D721Med (cell line): ENCODE results near the gene ASB15.
"Not testable (repeated sequence)": the region's sequence is repeated elsewhere in the genome, so short reads cannot be mapped to it uniquely, and the experiment has no call there.

Experiments
- DNase-seq: peaks from one replicate; pipeline ENCODE4 v3.0.0; 2011; ENCODE audit warnings: low spot score; ENCODE audit not compliant: insufficient read length
- FAIRE-seq: peaks from 2 replicates; lab custom pipeline; 2011; peaks lifted over from hg19 to GRCh38; lab: Jason Lieb, UNC
- TF ChIP-seq, protein P1 (sequence below): IDR thresholded peaks from 2 replicates; pipeline ENCODE4 v1.5.1; 2012; ENCODE audit warnings: mild to moderate bottlenecking, control low read depth; ENCODE audit not compliant: insufficient read depth; ENCODE audit errors: missing control alignments

ASB15 gene

GRCh38 chr7:123625254-123625653 is 23.6 kb downstream of the ASB15 start:
- FAIRE-seq, result no peak

DNA sequence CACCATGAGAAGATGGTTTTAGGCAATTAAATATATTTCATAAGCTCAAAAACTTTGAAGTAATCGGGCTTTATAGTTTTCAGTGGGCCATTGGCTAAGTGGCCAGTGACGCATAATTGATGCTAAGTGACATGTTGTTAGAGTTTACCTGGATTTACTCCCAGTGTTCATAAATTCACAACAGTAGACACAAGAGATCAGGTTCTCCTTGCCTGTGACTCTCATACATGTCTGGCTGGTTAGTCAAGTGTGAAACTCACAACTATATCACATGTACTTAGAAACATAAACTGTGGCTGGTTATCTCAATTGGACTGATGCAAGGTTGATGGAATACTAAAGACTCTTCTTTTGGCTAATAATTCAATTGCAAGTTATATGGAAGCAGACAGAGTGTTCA is 26.2 kb downstream of the ASB15 start:
- FAIRE-seq (no peak), DNase-seq (no peak)
- TF ChIP-seq, protein P1, sequence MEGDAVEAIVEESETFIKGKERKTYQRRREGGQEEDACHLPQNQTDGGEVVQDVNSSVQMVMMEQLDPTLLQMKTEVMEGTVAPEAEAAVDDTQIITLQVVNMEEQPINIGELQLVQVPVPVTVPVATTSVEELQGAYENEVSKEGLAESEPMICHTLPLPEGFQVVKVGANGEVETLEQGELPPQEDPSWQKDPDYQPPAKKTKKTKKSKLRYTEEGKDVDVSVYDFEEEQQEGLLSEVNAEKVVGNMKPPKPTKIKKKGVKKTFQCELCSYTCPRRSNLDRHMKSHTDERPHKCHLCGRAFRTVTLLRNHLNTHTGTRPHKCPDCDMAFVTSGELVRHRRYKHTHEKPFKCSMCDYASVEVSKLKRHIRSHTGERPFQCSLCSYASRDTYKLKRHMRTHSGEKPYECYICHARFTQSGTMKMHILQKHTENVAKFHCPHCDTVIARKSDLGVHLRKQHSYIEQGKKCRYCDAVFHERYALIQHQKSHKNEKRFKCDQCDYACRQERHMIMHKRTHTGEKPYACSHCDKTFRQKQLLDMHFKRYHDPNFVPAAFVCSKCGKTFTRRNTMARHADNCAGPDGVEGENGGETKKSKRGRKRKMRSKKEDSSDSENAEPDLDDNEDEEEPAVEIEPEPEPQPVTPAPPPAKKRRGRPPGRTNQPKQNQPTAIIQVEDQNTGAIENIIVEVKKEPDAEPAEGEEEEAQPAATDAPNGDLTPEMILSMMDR, result no peak

More at GRCh38 chr7:123625254-123625653, 23.6 kb downstream of the ASB15 start:
- DNase-seq, result no peak
- TF ChIP-seq, protein P1, result no peak

GRCh38 chr7:123628829-123629228 is 27.2 kb downstream of the ASB15 start:
- TF ChIP-seq, protein P1, result no peak
- FAIRE-seq, result no peak
- no peak for DNase-seq

- FAIRE-seq, result no peak
- TF ChIP-seq, protein P1, result no peak
Observed at GRCh38 chr7:123629281-123629680, 27.7 kb downstream of the ASB15 start.

DNA sequence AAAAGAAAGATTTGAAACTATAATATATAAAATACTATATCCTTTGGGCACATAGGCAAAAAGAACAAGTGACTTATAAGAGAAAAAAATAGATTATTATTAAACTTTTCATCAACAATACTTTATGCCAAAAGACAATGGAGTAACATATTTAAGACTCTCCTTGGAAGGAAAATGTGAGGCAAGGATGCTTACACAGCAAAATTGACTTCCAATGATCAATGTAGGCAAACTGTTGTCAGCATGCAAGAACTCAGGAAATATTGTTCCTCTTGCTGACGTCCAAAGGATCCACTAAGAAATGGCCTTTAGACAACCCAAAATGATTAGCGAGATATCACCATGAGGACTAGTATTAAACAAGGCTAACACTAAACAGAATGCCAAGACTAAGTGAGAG is 31.2 kb downstream of the ASB15 start:
- TF ChIP-seq, protein P1, result no peak
- FAIRE-seq, result no peak
- no peak for DNase-seq

More at GRCh38 chr7:123629281-123629680, 27.7 kb downstream of the ASB15 start:
- no peak for DNase-seq

- FAIRE-seq, result no peak
- TF ChIP-seq, protein P1, result no peak
- DNase-seq, result no peak
Observed at GRCh38 chr7:123633553-123633952, 31.9 kb downstream of the ASB15 start.

DNA sequence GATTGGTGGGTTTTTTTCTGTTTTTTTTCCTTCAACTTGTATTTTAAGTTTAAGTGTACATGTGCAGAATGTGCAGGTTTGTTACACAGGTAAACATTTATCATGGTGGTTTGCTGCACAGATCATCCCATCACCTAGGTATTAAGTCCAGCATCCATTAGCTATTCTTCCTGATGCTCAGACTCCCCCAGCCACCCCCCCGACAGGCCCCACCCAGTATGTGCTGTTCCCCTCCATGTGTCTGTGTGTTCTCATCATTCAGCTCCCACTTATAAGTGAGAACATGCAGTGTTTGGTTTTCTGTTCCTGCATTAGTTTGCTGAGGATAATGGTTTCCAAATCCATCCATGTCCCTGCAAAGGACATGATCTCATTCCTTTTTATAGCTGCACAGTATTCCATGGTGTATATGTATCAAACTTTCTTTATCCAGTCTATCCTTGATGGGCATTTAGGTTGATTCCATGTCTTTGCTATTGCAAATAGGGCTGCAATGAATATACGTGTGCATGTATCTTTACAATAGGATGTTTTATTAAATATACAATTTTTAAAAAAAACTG is 32.5 kb downstream of the ASB15 start:
- FAIRE-seq, DNase-seq: not testable (repeated sequence)
